ENCODE data around the gene NFKBIL1. TPM values are rescaled to one million over a fixed set of nuclear protein-coding genes. Genes with fewer than 3 reads are reported as not detected.
"Not testable (repeated sequence)": the region's sequence is repeated elsewhere in the genome, so short reads cannot be mapped to it uniquely, and the experiment has no call there.

NFKBIL1 gene
- total RNA-seq, 1 experiment from 2014 or later: 26.8 TPM

- DNase-seq (ENCODE audit: low read depth): no peak
Measured at GRCh38 chr6:31534521-31535040, 12.8 kb upstream of the NFKBIL1 start.

- DNase-seq (ENCODE audit: low read depth): no peak
Measured at GRCh38 chr6:31535538-31536324, 11.7 kb upstream of the NFKBIL1 start.

GRCh38 chr6:31538805-31539400 lies 8.5 kb upstream of the NFKBIL1 start:
- no peak for DNase-seq (ENCODE audit: low read depth)

GRCh38 chr6:31540640-31541039 lies 6.8 kb upstream of the NFKBIL1 start:
- DNase-seq (ENCODE audit: low read depth): no peak

GRCh38 chr6:31541059-31541657 lies 6.2 kb upstream of the NFKBIL1 start:
- peak; percentile 51 for DNase-seq (ENCODE audit: low read depth)

GRCh38 chr6:31541658-31542521 lies 5.5 kb upstream of the NFKBIL1 start, which contains the start of gene DDX39B:
Gene DDX39B, minus strand, starts transcription at chr6:31542003. Its CDS starts 1,471 bp downstream, at chr6:31540532.
- peak; percentile 97 for DNase-seq (ENCODE audit: low read depth)

- no peak for DNase-seq (ENCODE audit: low read depth)
Measured at GRCh38 chr6:31543639-31544038, 3.8 kb upstream of the NFKBIL1 start.

- peak; percentile 64 for DNase-seq (ENCODE audit: low read depth)
Measured at GRCh38 chr6:31544676-31545075, 2.7 kb upstream of the NFKBIL1 start.

- DNase-seq (ENCODE audit: low read depth): no peak
Measured at GRCh38 chr6:31545291-31545690, 2.1 kb upstream of the NFKBIL1 start.

GRCh38 chr6:31546339-31546957 lies 960 bp upstream of the NFKBIL1 start, which contains the start of gene ATP6V1G2:
Gene ATP6V1G2, minus strand, starts transcription at chr6:31546608. Its CDS starts 49 bp downstream, at chr6:31546559.
- peak; percentile 93 for DNase-seq (ENCODE audit: low read depth)

- no peak for DNase-seq (ENCODE audit: low read depth)
Measured at GRCh38 chr6:31547727-31548543, 527 bp downstream of the NFKBIL1 start.

- DNase-seq (ENCODE audit: low read depth): no peak
Measured at GRCh38 chr6:31548544-31548873, 1.1 kb downstream of the NFKBIL1 start.

- not testable (repeated sequence) for DNase-seq (ENCODE audit: low read depth)
Measured at GRCh38 chr6:31551371-31551770, 4.0 kb downstream of the NFKBIL1 start.

- DNase-seq (ENCODE audit: low read depth): no peak
Measured at GRCh38 chr6:31556307-31556706, 8.9 kb downstream of the NFKBIL1 start.

- DNase-seq (ENCODE audit: low read depth): no peak
Measured at GRCh38 chr6:31557443-31558317, 10.3 kb downstream of the NFKBIL1 start.

- no peak for DNase-seq (ENCODE audit: low read depth)
Measured at GRCh38 chr6:31558318-31558625, 10.9 kb downstream of the NFKBIL1 start.

- DNase-seq (ENCODE audit: low read depth): peak; percentile 28
Measured at GRCh38 chr6:31558631-31559500, 11.5 kb downstream of the NFKBIL1 start.

- no peak for DNase-seq (ENCODE audit: low read depth)
Measured at GRCh38 chr6:31559606-31559957, 12.2 kb downstream of the NFKBIL1 start.

Data from LHCN-M2 (cell line).